Suppressor macrophage treated with lipopolysaccharide for 1 hour (primary cell): ENCODE measurements around the gene RNF141.

Experiments
- DNase-seq, 3 donors: peaks; one replicate each; pipeline ENCODE4 v3.0.0-alpha.2; 2020 to 2022

The RNF141 gene

GRCh38 chr11:10561043-10561818 is 20.2 kb upstream of the RNF141 start:
- DNase-seq: no peak

DNA sequence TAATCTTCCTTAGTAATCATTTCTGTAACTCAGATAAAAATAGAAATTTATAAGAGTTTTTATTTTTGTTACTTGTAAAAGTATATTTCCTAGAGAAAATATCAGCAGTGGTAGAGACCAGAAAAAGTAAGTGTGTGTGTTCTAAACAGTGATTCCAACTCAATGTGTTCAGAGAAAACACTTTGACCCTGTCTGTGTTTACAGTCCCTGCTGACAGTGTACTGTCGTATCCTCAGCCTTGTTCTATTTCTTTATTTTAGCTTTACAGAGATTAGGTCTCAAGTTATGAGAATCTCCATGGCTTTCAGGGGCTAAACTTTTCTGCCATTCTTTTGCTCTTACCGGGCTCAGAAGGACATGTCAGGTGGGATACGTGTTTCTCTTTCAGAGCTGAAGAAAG is 17.3 kb upstream of the RNF141 start:
- no peak for DNase-seq

GRCh38 chr11:10556590-10556989 is 15.6 kb upstream of the RNF141 start:
- DNase-seq: no peak

GRCh38 chr11:10551845-10552352 is 10.9 kb upstream of the RNF141 start:
- no peak for DNase-seq

- DNase-seq: no peak
Measured at GRCh38 chr11:10551290-10551592, 10.3 kb upstream of the RNF141 start.

GRCh38 chr11:10550503-10551289 is 9.7 kb upstream of the RNF141 start:
- DNase-seq: no peak

DNA sequence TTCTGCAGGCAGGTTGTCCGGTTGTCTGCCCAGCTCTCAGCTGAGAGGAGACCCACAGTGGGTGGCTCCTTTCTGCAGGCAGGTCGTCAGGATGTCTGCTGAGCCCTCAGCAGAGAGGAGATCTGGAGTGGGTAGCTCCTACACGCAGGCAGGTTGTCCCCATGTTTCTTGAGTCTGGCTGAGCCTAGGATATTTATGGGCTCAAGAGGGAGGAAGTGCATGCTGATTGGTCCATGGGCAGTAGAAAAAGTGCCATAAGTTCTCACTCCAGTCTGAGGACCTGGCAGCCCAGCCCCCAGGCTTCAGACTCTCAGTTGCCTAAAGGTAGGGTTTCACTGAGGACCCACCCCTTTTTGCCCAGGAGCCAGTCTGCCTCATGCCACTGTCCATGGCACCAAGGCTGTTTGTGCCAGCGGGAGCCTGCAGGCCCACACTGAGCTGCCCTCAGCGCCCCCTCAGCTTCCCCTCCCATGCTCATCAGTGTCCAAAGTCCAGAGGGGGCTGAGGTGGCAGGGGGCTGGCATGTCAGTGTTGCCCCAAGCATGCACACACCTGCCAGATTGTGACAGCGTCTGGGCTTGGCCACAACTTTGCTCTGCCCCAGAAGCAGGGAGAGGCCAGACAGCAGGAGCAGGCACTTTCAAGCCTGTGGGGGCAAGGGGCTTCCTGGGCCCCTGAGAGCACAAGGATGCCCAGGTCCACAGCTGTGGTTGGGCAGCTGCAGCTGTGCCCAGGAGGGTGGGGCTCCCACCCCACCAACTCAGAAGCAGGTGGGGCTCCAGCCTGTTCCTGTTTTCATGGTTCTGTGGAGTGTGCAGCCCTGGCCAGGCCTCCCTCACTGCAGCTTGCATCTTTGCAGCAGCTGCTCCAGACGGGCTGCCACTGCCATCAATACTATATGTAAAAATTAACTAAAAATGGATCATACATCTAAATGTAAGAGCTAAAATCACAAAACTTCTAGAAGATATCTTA is 3.8 kb upstream of the RNF141 start:
- no peak for DNase-seq

GRCh38 chr11:10543782-10544181 is 2.8 kb upstream of the RNF141 start:
- DNase-seq: no peak

DNA sequence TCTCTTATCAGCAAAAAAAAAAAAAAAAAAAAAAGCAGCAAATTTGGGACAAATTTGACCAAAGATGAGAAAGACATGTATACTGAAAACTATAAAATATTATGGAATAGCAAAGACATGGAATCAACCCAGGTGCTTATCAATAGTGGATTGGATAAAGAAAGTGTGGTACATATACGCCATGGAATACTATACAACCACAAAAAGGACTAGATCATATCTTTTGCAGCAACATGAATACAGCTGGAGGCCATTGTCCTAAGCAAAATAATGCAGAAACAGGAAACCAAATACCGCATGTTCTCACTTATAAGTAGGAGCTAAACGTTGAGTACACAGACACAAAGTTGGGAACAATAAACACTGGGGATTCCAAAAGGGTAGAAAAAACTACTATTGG is 1.8 kb upstream of the RNF141 start:
- DNase-seq: no peak

- no peak for DNase-seq
Measured at GRCh38 chr11:10541561-10541930, 559 bp upstream of the RNF141 start.

GRCh38 chr11:10540546-10540914 is 457 bp downstream of the RNF141 start:
- no peak for DNase-seq

GRCh38 chr11:10539339-10539738 is 1.6 kb downstream of the RNF141 start:
- DNase-seq: no peak

- DNase-seq: no peak
Measured at GRCh38 chr11:10538924-10539323, 2.1 kb downstream of the RNF141 start.

GRCh38 chr11:10537600-10537999 is 3.4 kb downstream of the RNF141 start:
- DNase-seq: no peak

DNA sequence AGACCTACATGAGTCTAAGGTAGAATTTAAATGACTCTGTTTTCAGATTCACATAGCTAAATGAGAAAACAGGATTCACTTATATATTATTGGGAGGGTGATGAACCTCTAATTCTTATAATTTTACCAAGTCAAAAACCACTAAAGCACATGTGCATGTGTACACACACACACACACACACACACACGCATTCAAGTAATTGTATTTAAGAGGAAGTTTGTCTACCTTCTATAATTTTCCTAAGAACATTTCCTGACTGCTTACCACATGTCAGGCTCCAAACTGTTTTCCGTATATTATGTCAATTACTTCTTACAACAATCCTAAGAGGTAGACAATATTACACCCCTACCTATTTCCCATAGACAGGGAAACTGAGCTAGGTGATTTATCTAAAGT is 6.7 kb downstream of the RNF141 start:
- no peak for DNase-seq

GRCh38 chr11:10533323-10533722 is 7.7 kb downstream of the RNF141 start:
- DNase-seq: no peak

- no peak for DNase-seq
Measured at GRCh38 chr11:10532526-10532925, 8.5 kb downstream of the RNF141 start.

- no peak for DNase-seq
Measured at GRCh38 chr11:10529279-10529678, 11.7 kb downstream of the RNF141 start.

DNA sequence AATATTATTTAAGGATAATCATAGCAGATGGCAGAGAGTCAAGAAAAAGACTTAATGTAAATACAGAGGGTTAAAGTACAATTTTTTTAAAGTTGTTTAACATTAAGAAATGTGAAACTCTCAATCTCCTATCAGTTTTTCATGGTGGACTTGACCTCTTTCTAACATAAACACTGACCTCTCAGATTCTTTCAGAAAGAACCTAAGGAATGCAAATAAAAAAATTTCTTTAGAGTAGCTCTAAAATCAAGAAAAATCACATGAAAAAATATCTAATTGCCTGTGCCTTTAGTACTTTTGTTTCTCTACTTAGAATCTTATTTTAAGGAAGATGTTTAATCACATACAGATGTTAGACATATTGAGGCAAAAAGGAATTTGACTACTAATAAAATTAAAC is 12.9 kb downstream of the RNF141 start:
- DNase-seq: no peak

- no peak for DNase-seq
Measured at GRCh38 chr11:10526974-10527918, 13.7 kb downstream of the RNF141 start.

DNA sequence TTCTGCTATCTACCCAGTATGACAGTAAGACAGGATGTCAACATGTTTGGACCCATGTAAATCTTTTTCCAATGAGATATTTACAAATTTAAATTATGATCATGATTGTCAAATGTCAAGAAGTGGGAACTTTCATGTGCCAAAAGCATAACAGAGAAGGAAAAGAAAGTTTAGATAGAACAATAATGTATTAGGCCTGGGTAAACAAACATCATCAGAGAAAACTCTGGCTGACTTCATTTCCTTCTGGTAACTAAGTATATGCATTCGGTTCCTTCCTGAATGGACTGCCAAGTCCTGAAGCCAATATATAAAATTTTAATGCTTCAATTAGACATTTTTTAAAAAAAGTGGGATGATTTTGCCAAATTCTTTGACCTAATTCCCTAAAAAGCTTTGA is 16.5 kb downstream of the RNF141 start:
- no peak for DNase-seq

DNA sequence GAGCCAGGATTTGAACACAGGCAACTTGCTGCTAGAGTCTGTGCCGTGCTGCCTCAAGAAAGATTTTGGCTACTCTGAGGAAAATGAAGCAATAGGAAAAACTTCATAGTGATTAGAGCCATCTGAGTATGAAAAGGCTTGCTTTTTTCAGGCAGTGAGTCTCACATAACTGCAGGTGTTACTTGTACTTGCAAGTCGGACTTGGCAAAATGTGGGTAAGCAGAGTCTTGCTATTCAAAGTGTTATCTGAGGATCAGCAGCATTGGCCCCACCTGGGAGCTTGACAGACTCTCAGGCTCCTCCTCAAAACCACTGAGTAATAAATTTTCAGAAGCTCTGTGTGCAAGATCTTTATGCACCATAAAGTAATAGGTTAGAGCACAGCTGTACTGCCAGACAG is 18.1 kb downstream of the RNF141 start:
- DNase-seq: no peak
